WTC11 (cell line): Measurements from ENCODE around the gene TEKT5.

Experiments used
- CDX4 ChIP-seq: fragments of 250-450 bp; sonication (Bioruptor Pico); IDR thresholded peaks from 2 replicates; pipeline ENCODE4 v1.9.0; 2021; ENCODE audit warnings: moderate library complexity, mild to moderate bottlenecking, inconsistent platforms, borderline replicate concordance
- CTCF ChIP-seq: fragments of 200-600 bp; IDR thresholded peaks from 2 replicates; pipeline ENCODE4 v1.8.0; 2022; ENCODE audit warnings: antibody characterized with exemption
- JUN ChIP-seq: sonication (generic); formaldehyde crosslinking; IDR thresholded peaks from 2 replicates; pipeline ENCODE4 v1.8.0; 2023; ENCODE audit warnings: mild to moderate bottlenecking, missing genetic modification reagents
- MAX ChIP-seq: sonication (generic); formaldehyde crosslinking; IDR thresholded peaks from 2 replicates; pipeline ENCODE4 v1.8.0; 2022; ENCODE audit warnings: mild to moderate bottlenecking, missing genetic modification reagents
- USF1 ChIP-seq: sonication (generic); formaldehyde crosslinking; IDR thresholded peaks from 2 replicates; pipeline ENCODE4 v1.8.0; 2022; ENCODE audit warnings: mild to moderate bottlenecking, missing genetic modification reagents
- ZMAT4 ChIP-seq: fragments of 250-450 bp; sonication (Bioruptor Pico); IDR thresholded peaks from 2 replicates; pipeline ENCODE4 v1.9.0; 2021; ENCODE audit warnings: mild to moderate bottlenecking
- ZNF138 ChIP-seq: sonication (generic); formaldehyde crosslinking; conservative IDR thresholded peaks from 2 replicates; pipeline ENCODE4 v1.8.1; 2022; ENCODE audit warnings: mild to moderate bottlenecking, moderate library complexity, missing genetic modification reagents

GRCh38 chr16:10667239-10667638 is 27.5 kb downstream of the TEKT5 start:
- no peak for TF ChIP-seq CTCF
- no peak for TF ChIP-seq ZNF138
- no peak for TF ChIP-seq USF1 (CRISPR knock-in tag)
- TF ChIP-seq JUN, result no peak
- no peak for TF ChIP-seq ZMAT4 (CRISPR knock-in tag)
- TF ChIP-seq MAX (CRISPR knock-in tag), result no peak
- TF ChIP-seq CDX4 (CRISPR knock-in tag), result no peak
